Motor neuron (in vitro differentiated cells): ENCODE results near the gene TMEM222. TPM values are rescaled to one million over a fixed set of nuclear protein-coding genes. Genes with fewer than 3 reads are reported as not detected.

Source experiments
- ATAC-seq, 8 experiments: fragments of 200-7000 bp; cut with Tn5 transposase; replicated peaks in 6 of 8; 2 replicates each; pipeline ENCODE4 v1.8.0; 2021; ENCODE audit warnings: mild to moderate bottlenecking in 8 of 8, moderate library complexity in 8 of 8
- H3K27ac ChIP-seq, 2 donors: fragments of 250-450 bp; sonication (Bioruptor Pico); 2 replicates each; pipeline ENCODE4 v1.9.0; 2021; ENCODE audit warnings: antibody characterized with exemption in 2 of 2, mild to moderate bottlenecking in 2 of 2, moderate library complexity in 1 of 2
- H3K4me1 ChIP-seq, 2 donors: fragments of 250-450 bp; sonication (Bioruptor Pico); replicated peaks in 1 of 2; 2 replicates each; pipeline ENCODE4 v1.6.1; 2021; ENCODE audit warnings: antibody characterized with exemption in 2 of 2, mild to moderate bottlenecking in 2 of 2, moderate library complexity in 1 of 2
- H3K4me3 ChIP-seq, 5 donors: fragments of 250-450 bp; sonication (Bioruptor Pico); 2 replicates each; pipeline ENCODE4 v1.9.0; 2021; ENCODE audit warnings: antibody characterized with exemption in 5 of 5, mild to moderate bottlenecking in 5 of 5, moderate library complexity in 4 of 5
- WGBS, 10 experiments: fragments of 450-650 bp; shearing (Covaris generic); methylation state at CpG; one replicate each; pipeline ENCODE4 v1.0.0; 2022; 5-methylcytosine and 5-hydroxymethylcytosine counted together
- in situ Hi-C, 9 experiments: fragments of 400-800 bp; cut with MboI; loops; one replicate each; pipeline ENCODE4 v1.15.0; 2021; ENCODE audit warnings: low sequenced_read_pairs in 9 of 9, low pct_unique_long_range_greater_than_20kb in 2 of 9; ENCODE audit not compliant: unreplicated experiment in 9 of 9
- total RNA-seq, 8 experiments: library from RNA; unstranded; fragments of 300-600 nt; gene quantifications; 2 replicates each; pipeline versions ENCODE4 v1.2.3 to v1.2.4, GENCODE V29; 2022

The TMEM222 gene
- total RNA-seq, 8 experiments from 2014 or later = 27.0 to 57.4 (median 38.0) TPM

DNA sequence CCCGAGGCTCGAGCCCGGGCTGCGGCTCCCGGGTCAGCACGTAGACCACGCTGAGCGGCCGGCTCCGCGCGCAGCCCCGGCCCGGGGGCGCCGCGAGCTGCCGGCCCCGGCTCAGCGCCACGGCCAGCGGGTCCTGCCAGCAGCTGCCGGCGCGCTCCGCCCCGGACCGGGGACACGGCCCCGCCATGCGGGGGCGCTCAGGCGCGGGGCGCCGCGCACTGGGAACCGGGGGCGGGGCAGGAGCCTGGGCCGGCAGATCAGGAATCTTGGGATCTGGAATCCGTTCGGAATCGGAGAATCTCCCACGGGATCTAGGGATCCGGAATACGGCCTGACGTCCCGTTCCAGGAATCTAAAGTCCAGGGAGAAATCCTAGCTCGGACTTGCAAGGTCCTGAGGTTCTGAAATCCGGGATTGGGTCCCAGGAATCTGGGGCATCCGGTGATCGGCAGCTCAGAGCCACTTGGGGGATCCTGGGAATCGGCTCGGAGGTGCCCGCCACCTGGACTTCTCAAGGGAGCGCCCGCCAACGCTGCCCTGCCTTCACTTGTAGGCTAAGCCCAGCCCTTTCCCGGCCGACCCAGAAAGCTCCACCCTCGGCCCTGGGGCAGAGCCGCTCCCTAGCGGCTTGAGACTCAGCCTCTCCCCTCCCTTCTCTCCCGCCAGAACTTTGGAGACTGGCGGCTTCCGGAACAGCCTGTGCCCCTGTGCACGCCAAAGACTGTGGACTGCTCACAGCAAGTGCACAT, 44.6 kb downstream of the TMEM222 start, which contains the start of gene MAP3K6:
TSS of gene MAP3K6 (minus strand) at position 551 of the 749 bp plus-strand sequence. CDS start at position 187, 364 bp downstream.
- in situ Hi-C loops = no loop called here
- H3K27ac ChIP-seq = peak within 1 kb of the TSS; percentile 24 to 79
- H3K4me3 ChIP-seq = peak within 1 kb of the TSS; percentile 34 to 56 (median 46)
- H3K4me1 ChIP-seq = peaks cover 7 to 15% of the 10 kb centered on the region in 2 donors
- 0 to 8% (median 0%) methylated on average over 3 to 21 of the region's 67 CpGs; no CpG with 5 or more reads in 4 of the 10 experiments for WGBS, 10 experiments
- ATAC-seq = peak; percentile 55 to 84 (median 66)

DNA sequence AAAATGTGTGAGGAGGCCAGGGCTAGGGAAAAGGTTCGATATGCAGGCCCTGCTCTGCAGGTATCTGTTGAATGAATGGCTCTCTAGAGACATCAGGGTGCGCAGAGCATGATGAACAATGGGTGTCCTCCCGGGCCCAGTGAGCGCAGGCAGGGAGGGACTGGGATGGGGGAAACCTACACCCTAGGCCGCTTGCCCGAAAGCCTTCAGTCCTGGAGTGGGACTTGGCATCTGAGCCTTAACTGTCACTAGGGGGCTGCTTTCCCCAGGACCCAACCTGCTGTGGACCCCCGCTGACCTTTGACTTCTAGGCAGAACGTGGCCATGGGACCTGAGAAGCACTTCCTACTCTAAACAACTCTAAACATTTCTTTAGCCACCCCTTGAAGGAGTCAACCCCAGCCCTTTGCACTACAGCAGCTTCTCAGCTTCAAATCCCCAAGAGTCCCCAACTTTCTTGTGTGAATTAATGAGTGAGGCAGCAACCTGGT, 45.2 kb downstream of the TMEM222 start:
- peaks cover 7 to 15% of the 10 kb centered on the region in 2 donors for H3K4me1 ChIP-seq
- WGBS, 10 experiments = 20 to 62% (median 36%) methylated on average over 2 to 7 of the region's 8 CpGs; no CpG with 5 or more reads in 4 of the 10 experiments
- in situ Hi-C loops = no loop called here
- no peak overlapping the region for H3K27ac ChIP-seq
- ATAC-seq = no peak
- H3K4me3 ChIP-seq = peak overlapping the region in 4 of 5 donors; percentile 39 to 56 (median 46)

DNA sequence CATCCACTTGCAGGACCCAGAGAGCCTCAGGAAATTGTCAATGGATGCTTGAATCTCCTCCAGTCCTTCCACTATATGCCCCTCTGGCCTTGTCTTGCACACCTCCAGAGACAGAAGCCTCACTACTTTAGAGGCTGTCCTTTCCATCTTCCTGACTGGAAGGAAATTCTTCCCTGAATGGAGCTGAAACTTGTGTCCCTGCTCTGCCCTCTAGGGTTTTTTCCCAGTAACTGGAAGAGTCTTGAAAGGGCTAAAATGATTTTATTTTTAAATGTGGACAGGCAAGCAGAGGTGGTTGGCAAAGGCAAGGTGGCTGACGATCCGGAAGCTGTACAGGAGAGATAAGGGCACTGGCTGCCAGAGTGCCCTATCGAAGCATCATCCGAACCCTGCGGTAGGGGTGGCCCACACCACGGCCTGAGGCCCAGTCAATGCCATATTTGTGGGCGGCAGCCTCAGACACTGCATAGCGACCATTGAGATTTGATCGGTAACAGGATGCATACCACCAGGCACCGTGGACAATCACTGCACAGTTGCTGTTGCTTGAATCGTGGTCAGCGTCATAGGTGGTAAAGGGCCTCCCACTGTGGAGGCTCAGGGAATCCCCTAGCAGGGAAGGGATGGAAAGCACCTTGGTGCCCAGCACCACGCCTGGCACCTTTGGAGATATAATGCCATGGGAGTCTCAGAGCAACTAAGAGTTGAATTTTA, 47.1 kb downstream of the TMEM222 start:
- Histone ChIP-seq H3K4me3 (no peak overlapping the region), H3K4me1 (peaks cover 7 to 15% of the 10 kb centered on the region in 2 donors), H3K27ac (no peak overlapping the region)
- ATAC-seq = no peak
- in situ Hi-C loops = no loop called here
- WGBS, 10 experiments = 73 to 90% (median 87%) methylated on average over 2 to 12 of the region's 13 CpGs; no CpG with 5 or more reads in 4 of the 10 experiments

DNA sequence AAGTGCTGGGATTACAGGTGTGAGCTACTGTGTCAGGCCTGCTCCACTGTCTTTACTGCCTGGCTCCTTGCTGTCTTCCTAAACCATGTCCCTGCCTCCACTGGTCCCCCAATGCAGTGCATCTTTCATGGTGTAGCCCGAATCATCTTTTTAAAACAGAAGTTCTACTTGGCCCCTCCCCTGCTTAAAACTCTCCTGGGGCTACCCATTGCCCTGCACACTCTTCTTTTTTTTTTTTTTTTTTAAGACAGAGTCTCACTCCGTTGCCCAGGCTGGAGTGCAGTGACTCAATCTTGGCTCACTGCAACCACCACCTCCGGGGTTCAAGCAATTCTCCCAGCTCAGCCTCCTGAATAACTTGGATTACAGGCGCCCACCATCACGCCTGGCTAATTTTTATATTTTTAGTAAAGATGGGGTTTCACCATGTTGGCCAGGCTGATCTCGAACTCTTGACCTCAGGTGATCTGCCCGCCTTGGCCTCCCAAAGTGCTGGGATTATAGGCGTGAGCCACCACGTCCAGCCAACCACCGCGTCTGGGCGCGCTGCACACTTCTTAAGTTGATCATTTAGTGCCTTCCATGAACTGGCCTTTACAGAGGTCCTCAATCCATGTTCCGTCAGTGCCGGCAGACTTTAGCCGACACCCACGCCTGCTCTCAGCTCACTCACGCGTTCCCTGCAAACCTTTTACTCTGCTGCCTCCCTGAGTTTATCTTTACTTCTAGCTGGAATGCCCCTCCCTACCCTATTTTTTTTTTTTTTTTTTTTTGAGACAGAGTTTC, 50.3 kb downstream of the TMEM222 start:
- in situ Hi-C loops = no loop called here
- Histone ChIP-seq H3K4me3 (no peak overlapping the region), H3K27ac (no peak overlapping the region), H3K4me1 (peaks cover 0 to 3% of the 10 kb centered on the region in 2 donors)
- WGBS, 10 experiments = 75 to 91% (median 84%) methylated on average over 1 to 16 of the region's 19 CpGs
- ATAC-seq = peak in 1 of 8 experiments; percentile 64

- in situ Hi-C loops = no loop called here
- peak in 2 of 8 experiments; percentile 22 to 48 for ATAC-seq
These were observed 51.1 kb downstream of the TMEM222 start for GRCh38 chr1:27372808-27373690.

GRCh38 chr1:27374362-27375086, 52.6 kb downstream of the TMEM222 start, which contains the start of gene FCN3:
Gene FCN3, minus strand, starts transcription at chr1:27374824. Its CDS starts 6 bp downstream, at chr1:27374818.
- in situ Hi-C loops = loop anchor here in 3 of 9 experiments (25.0 kb wide), 2 partner anchors 238 to 262 kb away; partner anchors contain the start of gene AHDC1 (in 2 of the 3)
- no peak within 1 kb of the TSS for H3K27ac ChIP-seq
- H3K4me3 ChIP-seq = no peak within 1 kb of the TSS
- 25 to 90% (median 72%) methylated on average over 1 to 3 of the region's 4 CpGs for WGBS, 10 experiments
- peak in 4 of 8 experiments; percentile 15 to 95 (median 65) for ATAC-seq
- no peaks in the 10 kb centered on the region for H3K4me1 ChIP-seq

More at GRCh38 chr1:27372808-27373690, 51.1 kb downstream of the TMEM222 start:
- H3K27ac ChIP-seq = no peak overlapping the region
- no peak overlapping the region for H3K4me3 ChIP-seq
- 60 to 100% (median 83%) methylated on average over 1 to 9 of the region's 11 CpGs; no CpG with 5 or more reads in 1 of the 10 experiments for WGBS, 10 experiments
- H3K4me1 ChIP-seq = no peaks in the 10 kb centered on the region

DNA sequence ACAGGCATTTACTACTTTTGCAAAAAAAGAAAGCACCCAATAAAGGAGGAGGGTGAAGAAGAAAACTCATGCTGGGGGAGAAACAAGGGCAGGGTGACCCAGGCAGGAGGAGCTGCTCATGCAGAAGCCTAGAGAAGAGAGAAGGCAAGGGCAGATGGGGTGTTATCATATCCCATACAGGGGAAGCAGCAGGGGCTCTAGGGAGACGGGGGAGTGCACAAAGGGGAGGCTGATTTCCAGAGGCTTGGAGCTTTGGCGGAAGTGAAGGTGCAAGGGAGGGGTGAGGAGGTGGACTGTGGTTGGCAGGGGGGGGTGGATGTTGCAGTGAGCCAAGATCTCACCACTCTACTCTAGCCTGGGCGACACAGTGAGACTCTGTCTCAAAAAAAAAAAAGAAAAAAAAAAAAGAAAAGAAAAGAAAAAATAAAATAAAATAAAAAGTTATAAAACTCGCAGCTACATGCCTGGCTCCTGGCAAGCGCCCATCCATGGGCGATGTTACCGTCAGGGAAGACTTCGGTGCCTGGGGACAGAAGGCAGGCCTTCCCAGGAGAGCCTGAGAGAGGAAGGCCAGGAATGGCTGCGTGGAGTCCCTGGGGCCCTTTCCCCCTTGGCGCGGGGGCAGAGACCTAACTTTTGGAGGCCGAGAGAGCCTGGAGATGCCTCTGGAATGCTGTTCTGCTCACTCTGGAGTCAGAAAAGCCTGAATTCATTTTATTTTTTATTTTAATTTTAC, 56.0 kb downstream of the TMEM222 start:
- no peak overlapping the region for H3K27ac ChIP-seq
- peaks cover under 1 to 2% of the 10 kb centered on the region in 2 donors for H3K4me1 ChIP-seq
- ATAC-seq = no peak
- 82 to 95% (median 89%) methylated on average over 4 to 11 of the region's 12 CpGs; no CpG with 5 or more reads in 2 of the 10 experiments for WGBS, 10 experiments
- H3K4me3 ChIP-seq = no peak overlapping the region
- in situ Hi-C loops = loop anchor here in 3 of 9 experiments (25.0 kb wide), 2 partner anchors 234 to 266 kb away; partner anchors contain the start of gene AHDC1 (in 2 of the 3)

GRCh38 chr1:27379564-27380122, 57.7 kb downstream of the TMEM222 start:
- peak; percentile 13 to 90 (median 42) for ATAC-seq
- Histone ChIP-seq H3K27ac (no peak overlapping the region), H3K4me3 (no peak overlapping the region), H3K4me1 (peaks cover 4 to 6% of the 10 kb centered on the region in 2 donors)
- 58 to 90% (median 69%) methylated on average over 2 to 8 of the region's 11 CpGs; no CpG with 5 or more reads in 4 of the 10 experiments for WGBS, 10 experiments
- in situ Hi-C loops = loop anchor here in 4 of 9 experiments (10.0 to 25.0 kb wide), 3 partner anchors 55 to 267 kb away; partner anchors contain the start of genes AHDC1 (in 2 of the 4) and TMEM222 (in 1 of the 4)

- Histone ChIP-seq H3K27ac (no peak overlapping the region), H3K4me1 (peaks cover 4 to 6% of the 10 kb centered on the region in 2 donors), H3K4me3 (no peak overlapping the region)
- in situ Hi-C loops = loop anchor here in 4 of 9 experiments (10.0 to 25.0 kb wide), 3 partner anchors 55 to 268 kb away; partner anchors contain the start of genes AHDC1 (in 2 of the 4) and TMEM222 (in 1 of the 4)
- ATAC-seq = peak in 7 of 8 experiments; percentile 6 to 78 (median 37)
- 20% methylated on average over 1 of the region's 4 CpGs; no CpG with 5 or more reads in 9 of the 10 experiments for WGBS, 10 experiments
These were observed 58.3 kb downstream of the TMEM222 start for GRCh38 chr1:27380224-27380623.
